ENCODE measurements around the gene EPHA7. TPM values are rescaled to one million over a fixed set of nuclear protein-coding genes. Genes with fewer than 3 reads are reported as not detected.

Gene EPHA7
- total and polyA plus RNA-seq, 2 donors (not counting 3 experiments of a cell fraction or from before 2014, with no cell fraction given): not detected

DNA sequence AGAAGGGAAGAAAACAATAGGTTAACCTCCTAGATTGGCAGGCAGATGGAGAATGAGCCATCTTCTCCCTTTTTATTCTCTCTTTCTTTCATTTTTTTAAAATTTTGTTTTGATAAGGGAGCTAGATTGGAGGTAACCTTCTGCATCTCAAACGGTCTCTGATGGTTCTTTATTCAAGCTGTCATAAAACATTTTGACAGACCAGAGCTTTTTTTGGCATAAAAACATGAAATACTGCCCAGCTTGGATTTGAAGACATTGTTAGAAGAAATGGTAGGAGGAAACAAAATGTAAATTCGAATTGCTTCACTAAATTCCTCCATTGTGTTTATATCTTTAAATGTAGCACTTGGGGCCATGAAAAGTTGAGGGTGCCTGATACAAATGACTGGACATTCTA is 158.5 kb downstream of the EPHA7 start:
- H3K9ac ChIP-seq (replicated peaks; ENCODE audit: extremely low read depth, insufficient read depth, low read length): no peak overlapping the region
- H3K4me3 ChIP-seq (replicated peaks in 1 of 3; ENCODE audit: insufficient read depth in 1 of 3, low read depth in 1 of 3, low read length in 3 of 3): no peak overlapping the region
- BruUV-seq (replicated peaks): no TSS peak
- no peak overlapping the region for H3K4me2 ChIP-seq (ENCODE audit: insufficient read depth, low read length)
- H2AFZ ChIP-seq (ENCODE audit: low read depth, low read length): no peak overlapping the region
- no peaks in the 10 kb centered on the region for H3K79me2 ChIP-seq (ENCODE audit: control insufficient read depth, insufficient read depth, low read length)
- no peaks in the 10 kb centered on the region for H3K9me3 ChIP-seq (replicated peaks; ENCODE audit: control insufficient read depth, insufficient read depth, low read length)
- no peaks in the 10 kb centered on the region for H3K4me1 ChIP-seq (ENCODE audit: control insufficient read depth, extremely low read depth, insufficient read depth, low read length)
- H3K36me3 ChIP-seq (ENCODE audit: control insufficient read depth in 2 of 2, extremely low read depth in 1 of 2, insufficient read depth in 2 of 2, low read length in 2 of 2): no peaks in the 10 kb centered on the region
- H4K20me1 ChIP-seq (replicated peaks; ENCODE audit: control insufficient read depth, extremely low read depth, insufficient read depth, low read length): no peaks in the 10 kb centered on the region
- ChIA-PET CTCF (no interaction called here), POLR2A (no interaction called here)
- no peak for TF ChIP-seq POLR2A (IDR thresholded peaks at IDR 0.05; ENCODE audit: low read depth, low read length)
- TF ChIP-seq JUN (IDR thresholded peaks at IDR 0.05; ENCODE audit: borderline replicate concordance, insufficient read depth, insufficient read length, low read depth): no peak
- no peak for TF ChIP-seq GATA2 (IDR thresholded peaks at IDR 0.05; ENCODE audit: insufficient read depth, insufficient read length, low read depth, low read length)
- TF ChIP-seq, protein P1, sequence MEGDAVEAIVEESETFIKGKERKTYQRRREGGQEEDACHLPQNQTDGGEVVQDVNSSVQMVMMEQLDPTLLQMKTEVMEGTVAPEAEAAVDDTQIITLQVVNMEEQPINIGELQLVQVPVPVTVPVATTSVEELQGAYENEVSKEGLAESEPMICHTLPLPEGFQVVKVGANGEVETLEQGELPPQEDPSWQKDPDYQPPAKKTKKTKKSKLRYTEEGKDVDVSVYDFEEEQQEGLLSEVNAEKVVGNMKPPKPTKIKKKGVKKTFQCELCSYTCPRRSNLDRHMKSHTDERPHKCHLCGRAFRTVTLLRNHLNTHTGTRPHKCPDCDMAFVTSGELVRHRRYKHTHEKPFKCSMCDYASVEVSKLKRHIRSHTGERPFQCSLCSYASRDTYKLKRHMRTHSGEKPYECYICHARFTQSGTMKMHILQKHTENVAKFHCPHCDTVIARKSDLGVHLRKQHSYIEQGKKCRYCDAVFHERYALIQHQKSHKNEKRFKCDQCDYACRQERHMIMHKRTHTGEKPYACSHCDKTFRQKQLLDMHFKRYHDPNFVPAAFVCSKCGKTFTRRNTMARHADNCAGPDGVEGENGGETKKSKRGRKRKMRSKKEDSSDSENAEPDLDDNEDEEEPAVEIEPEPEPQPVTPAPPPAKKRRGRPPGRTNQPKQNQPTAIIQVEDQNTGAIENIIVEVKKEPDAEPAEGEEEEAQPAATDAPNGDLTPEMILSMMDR (IDR thresholded peaks at IDR 0.05; ENCODE audit: extremely low read depth in 1 of 2, insufficient read depth in 1 of 2, low read depth in 1 of 2, low read length in 2 of 2): no peak
- TF ChIP-seq MYC (IDR thresholded peaks at IDR 0.05; ENCODE audit: low read depth, low read length): no peak
- TF ChIP-seq POLR2AphosphoS5 (IDR thresholded peaks at IDR 0.05; ENCODE audit: insufficient read depth, low read depth, low read length): no peak
- no peak for TF ChIP-seq FOS (IDR thresholded peaks at IDR 0.05; ENCODE audit: borderline replicate concordance, insufficient read depth, low read length)
- no peak for TF ChIP-seq EZH2 (IDR thresholded peaks at IDR 0.05; ENCODE audit: borderline replicate concordance, low read depth, low read length, severe bottlenecking)
- TF ChIP-seq, protein P2, sequence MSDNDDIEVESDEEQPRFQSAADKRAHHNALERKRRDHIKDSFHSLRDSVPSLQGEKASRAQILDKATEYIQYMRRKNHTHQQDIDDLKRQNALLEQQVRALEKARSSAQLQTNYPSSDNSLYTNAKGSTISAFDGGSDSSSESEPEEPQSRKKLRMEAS (IDR thresholded peaks at IDR 0.05; ENCODE audit: insufficient read depth, insufficient read length): no peak
- FAIRE-seq (no peak), DNase-seq (ENCODE audit: low read depth, low spot score) (no peak)
- H3K27me3 ChIP-seq (ENCODE audit: control insufficient read depth in 2 of 2, insufficient read depth in 2 of 2, low read length in 2 of 2): no peaks in the 10 kb centered on the region
- intact Hi-C loops (cut with micrococcal nuclease): no loop called here
- dilution Hi-C loops (cut with MboI; ENCODE audit: extremely low pct_ligation_motif_present, low sequenced_read_pairs): no loop called here
- no peaks in the 10 kb centered on the region for H3K9me1 ChIP-seq (replicated peaks; ENCODE audit: control insufficient read depth, extremely low read depth, insufficient read depth, low read length)
- H3K27ac ChIP-seq (ENCODE audit: insufficient read depth, low read depth, low read length): no peak overlapping the region

All from endothelial cell of umbilical vein (primary cell).